HFF-Myc (cell line): ENCODE data around the gene SLC25A24.
"Not testable (repeated sequence)": the region's sequence is repeated elsewhere in the genome, so short reads cannot be mapped to it uniquely, and the experiment has no call there.

Experiments used
- DNase-seq: peaks from one replicate; pipeline ENCODE4 v3.0.0-alpha.2; 2011; ENCODE audit warnings: low read depth; ENCODE audit errors: extremely low read depth
- H3K4me3 ChIP-seq: replicated peaks from 2 replicates; pipeline ENCODE4 v1.5.1; 2011; ENCODE audit warnings: low read depth, mild to moderate bottlenecking, control low read depth, low read length
- CTCF ChIP-seq: IDR thresholded peaks from 2 replicates; pipeline ENCODE4 v1.5.1; 2012; ENCODE audit warnings: mild to moderate bottlenecking, low read depth, low read length, control low read depth; ENCODE audit errors: missing control alignments

The SLC25A24 gene

GRCh38 chr1:108140177-108140576, 60.0 kb downstream of the SLC25A24 start:
- DNase-seq = no peak
- no peak overlapping the region for H3K4me3 ChIP-seq
- TF ChIP-seq CTCF = no peak

- DNase-seq, H3K4me3 ChIP-seq: not testable (repeated sequence)
Observed at GRCh38 chr1:108139555-108139954, 60.6 kb downstream of the SLC25A24 start.

GRCh38 chr1:108133148-108133547, 67.0 kb downstream of the SLC25A24 start:
- not testable (repeated sequence) for H3K4me3 ChIP-seq, DNase-seq

- DNase-seq, H3K4me3 ChIP-seq: not testable (repeated sequence)
Observed at GRCh38 chr1:108132367-108132766, 67.8 kb downstream of the SLC25A24 start.

GRCh38 chr1:108131281-108131680, 68.9 kb downstream of the SLC25A24 start:
- DNase-seq, H3K4me3 ChIP-seq: not testable (repeated sequence)

GRCh38 chr1:108130794-108131193, 69.3 kb downstream of the SLC25A24 start:
- TF ChIP-seq CTCF = no peak
- no peak for DNase-seq
- H3K4me3 ChIP-seq = no peak overlapping the region

- TF ChIP-seq CTCF = no peak
- no peak overlapping the region for H3K4me3 ChIP-seq
- no peak for DNase-seq
Observed at GRCh38 chr1:108129999-108130398, 70.1 kb downstream of the SLC25A24 start.

GRCh38 chr1:108125312-108126138, 74.6 kb downstream of the SLC25A24 start:
- DNase-seq = peak; percentile 52
- peak; percentile 89 for TF ChIP-seq CTCF
- H3K4me3 ChIP-seq = no peak overlapping the region

GRCh38 chr1:108124622-108125311, 75.4 kb downstream of the SLC25A24 start:
- no peak for TF ChIP-seq CTCF
- no peak overlapping the region for H3K4me3 ChIP-seq
- DNase-seq = no peak
